Activated CD8-positive, alpha-beta memory T cell treated with anti-CD3 and anti-CD28 coated beads, Interleukin-2, amount 50 U/mL, for 24 hours (primary cell): ENCODE data around the gene NACC2.
"Not testable (repeated sequence)": the region's sequence is repeated elsewhere in the genome, so short reads cannot be mapped to it uniquely, and the experiment has no call there.

Experiments
- DNase-seq: peaks from one replicate; pipeline ENCODE4 v3.0.0-alpha.2; 2020; ENCODE audit errors: extremely low read depth

Gene NACC2

DNA sequence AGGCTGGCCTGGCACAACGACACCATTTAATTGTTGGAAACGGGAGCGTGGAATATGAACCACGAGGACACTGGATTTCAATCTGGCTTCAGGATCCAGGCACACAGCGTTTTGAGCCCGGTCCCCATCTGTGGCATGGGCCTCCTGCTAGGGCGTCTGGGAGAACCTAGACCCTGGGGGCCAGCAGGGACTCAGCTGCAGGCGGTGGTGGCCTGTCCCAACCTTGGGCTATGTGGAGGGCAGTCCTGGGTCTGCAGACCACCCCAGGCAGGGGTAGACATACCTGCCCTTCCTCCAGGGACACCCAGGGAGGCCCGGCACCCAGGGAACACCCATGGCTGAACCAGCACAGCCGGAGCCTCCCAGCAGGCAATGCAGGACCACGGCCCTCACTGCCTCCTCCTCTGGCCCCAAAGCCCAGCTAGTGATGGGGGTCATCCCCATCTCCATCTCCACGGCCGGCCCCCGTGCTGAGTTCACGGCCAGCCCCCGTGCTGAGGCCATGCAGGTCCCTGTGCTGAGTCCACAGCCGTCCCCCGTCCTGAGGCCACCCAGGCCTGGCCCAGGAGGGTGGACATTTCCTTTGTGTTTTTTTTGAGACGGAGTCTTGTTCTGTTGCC, 115.4 kb downstream of the NACC2 start:
- no peak for DNase-seq

DNA sequence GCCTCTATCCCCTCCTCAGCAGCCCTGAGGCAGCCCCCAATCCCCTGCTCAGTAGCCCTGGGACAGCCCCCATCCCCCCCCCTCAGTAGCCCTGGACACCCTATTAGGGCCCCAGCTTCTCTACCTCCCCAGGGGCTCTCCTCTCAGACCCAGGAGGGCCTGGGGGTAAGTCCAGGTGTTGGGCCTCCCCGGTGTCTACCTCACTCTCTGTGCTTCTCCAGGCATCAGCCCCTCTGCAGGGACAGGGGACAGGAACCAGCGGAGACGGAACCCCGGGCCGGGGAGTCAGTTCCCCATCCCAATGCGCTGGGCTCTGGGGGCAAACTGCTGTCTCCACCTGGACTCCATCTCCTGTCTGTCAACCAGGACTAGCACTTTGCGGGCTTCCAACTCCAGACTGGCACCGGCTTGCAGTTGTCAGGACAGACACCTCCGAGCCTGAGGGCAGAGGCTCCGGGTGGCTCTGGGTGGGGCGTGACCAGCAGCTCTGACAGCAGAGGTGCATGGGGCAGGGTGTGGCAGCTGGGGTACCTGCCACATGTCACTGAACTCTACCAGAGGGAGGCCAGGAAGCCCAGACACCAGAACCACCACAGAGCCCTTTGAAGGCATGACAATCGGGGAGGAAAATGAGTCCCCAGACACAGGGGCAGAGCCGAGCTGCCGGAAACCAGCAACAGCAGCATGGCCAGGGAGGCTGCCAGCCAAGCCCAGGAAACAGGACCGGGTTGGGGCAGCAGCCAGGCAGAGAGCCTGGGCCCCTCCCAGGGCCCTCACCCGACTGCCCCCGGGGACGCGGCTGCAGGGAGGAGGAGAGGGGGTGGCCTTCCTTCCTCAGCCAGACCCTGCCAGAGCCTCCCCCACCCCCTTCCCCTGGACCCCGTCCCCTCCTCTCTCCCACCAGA, 116.2 kb downstream of the NACC2 start:
- DNase-seq: no peak

DNA sequence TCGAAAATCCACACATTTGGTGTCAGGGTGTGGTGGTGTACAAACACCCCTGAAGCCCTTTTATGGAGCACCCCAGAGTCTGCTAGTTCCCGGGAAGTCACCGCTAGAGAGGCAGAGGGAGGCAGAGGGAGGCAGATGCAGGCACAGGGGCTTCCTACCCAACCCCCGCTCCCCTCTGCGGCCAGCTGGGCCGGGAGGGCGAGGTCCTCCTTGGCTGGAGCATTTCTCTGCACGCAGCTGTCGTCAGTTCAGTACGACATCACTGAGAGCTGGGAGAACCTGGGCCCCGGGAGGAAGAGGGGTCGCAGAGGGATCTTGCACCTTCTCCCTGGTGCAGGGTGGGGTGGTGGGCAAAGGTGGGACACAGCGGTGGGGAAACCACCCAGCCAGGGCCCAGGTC, 118.1 kb downstream of the NACC2 start:
- DNase-seq: no peak

DNA sequence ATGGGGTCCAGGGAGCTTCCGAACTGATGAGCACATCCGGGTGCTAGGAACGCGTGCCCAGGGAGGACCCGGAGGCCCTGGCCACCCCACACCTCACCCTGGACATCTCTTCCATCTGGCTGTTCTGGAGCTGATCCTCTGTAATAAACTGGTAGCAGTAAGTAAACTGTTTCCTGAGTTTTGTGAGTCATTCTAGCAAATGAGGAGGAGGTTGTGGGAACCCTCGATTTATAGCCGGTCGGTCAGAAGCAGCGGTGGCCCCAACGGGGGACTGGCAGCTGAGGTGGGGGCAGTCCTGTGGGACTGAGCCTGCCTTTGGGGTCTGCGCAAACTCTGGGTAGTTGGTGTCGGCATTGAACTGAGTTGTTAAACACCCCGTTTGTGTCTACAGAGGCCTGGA, 118.6 kb downstream of the NACC2 start:
- DNase-seq: no peak

DNA sequence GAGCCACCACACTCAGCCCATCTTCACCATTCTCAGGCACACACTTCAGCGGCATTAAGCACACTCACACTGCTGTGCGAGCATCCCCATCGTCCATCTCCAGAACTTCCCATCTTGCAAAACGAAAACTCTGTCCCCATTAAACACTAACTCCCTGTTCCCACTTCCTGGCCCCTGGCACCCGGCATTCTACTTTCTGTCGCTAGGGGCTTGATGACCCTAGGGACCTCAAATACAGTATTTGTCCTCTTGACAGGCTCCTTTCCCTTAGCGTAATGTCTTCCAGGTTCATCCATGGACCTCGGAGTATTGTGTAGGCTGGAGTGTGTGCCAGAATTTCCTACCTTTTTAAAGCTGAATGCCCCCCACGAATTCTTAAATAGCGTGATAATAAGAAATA, 119.3 kb downstream of the NACC2 start:
- DNase-seq: no peak

DNA sequence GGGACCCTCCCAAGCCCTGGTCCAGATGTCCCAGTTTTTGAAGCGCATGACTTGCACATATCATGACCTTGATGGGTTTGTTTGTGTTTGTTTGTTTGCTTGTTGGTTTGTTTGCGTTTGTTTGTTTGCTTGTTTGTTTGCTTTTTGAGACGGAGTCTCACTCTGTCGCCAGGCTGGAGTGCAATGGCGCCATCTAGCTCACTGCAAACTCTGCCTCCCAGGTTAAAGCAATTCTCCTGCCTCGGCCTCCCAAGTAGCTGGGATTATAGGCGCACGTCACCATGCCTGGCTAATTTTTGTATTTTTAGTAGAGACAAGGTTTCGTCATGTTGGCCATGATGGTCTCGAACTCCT, 120.9 kb downstream of the NACC2 start:
- no peak for DNase-seq

DNA sequence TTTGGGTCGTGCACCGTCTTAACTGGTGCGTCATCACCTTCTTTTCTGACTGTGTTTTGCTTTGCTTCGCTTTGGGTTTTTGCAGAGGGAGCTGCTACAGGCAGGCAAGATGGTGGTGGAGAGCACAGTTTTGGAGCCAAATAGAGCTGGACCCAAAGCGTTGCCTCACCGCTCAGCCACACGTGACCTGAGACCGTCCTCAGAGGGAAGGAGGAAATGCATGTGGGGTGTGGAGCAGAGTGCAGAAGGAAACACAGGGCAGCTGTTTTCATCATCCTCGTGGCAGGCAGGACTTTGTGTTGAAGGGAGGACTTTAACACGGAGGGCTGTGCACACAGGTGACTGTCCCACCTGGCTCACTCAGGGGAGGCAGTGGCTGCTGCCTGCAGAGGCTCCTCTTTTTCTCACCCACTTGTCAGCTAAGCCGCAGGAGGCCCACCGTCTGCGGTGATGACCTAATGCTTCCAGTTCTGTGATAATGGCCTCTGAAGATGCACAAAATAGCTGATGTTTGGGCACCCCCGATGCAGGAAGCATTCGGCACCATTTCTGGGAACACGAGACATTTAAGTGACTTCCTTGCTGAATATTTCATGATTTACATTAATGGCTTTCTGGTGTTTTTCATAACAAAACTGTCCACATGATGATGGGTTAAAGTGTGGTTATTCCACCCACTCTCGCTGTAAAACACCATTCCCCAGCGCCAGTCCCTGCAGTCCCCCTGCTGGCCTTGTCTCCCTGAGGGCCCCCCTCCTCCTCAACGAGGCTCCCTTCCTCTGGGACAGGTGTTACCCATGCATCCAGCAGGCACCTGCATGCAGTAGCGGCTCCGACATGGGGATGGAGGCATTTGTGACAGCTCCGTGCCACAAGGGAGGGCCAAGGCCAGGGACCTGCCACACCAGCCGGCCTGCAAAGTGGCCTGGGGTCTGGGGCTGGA, 121.5 kb downstream of the NACC2 start:
- no peak for DNase-seq

DNA sequence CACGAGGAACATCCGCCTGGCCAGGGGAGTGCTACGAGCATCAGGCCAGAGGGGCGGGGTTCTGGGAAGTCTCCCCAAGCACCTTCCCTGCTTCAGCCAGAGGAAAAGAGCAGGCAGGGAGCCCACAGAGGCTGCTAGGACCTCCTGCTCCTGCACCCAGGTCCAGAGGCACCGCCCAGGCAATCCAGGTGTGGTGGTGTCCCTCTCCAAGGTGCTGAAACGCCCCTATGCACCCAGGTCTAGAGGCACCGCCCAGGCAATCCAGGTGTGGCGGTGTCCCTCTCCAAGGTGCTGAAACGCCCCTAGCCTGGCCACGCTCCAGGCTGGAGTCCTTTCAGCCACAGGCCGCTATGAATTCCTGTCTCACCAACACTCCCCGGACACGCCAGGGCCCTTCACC, 123.2 kb downstream of the NACC2 start:
- no peak for DNase-seq

DNA sequence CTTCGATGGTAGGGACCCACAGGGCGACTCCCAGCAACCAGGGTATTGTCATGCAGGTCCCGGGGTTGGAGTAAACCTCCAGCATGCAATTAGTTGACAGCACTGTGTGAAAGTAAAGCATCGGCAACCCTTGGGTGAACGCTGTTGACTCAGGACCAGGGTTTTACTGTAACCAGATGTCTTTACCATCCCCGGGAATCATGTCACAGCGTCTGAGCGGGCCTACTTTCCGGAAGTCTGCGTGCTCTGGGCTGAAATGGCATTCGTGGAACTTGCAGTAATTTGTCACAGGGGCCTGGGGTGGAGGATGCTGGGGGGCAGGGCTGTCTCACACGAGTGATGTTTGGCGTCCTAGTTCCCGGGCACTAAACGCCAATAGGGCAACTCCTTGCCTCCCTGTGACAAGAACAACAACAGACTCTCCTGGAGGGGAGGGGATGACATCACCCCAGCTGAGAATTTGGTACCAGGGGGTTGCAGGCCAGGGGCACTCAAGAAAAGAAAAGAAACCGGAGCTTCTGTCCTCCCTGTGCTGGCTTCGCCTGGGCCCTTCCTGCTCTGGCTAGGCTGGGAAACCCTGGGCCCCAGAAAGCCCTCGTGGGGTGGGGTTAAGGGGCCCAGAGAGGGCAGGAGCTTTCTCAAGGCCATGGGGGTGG, 123.8 kb downstream of the NACC2 start:
- no peak for DNase-seq

DNA sequence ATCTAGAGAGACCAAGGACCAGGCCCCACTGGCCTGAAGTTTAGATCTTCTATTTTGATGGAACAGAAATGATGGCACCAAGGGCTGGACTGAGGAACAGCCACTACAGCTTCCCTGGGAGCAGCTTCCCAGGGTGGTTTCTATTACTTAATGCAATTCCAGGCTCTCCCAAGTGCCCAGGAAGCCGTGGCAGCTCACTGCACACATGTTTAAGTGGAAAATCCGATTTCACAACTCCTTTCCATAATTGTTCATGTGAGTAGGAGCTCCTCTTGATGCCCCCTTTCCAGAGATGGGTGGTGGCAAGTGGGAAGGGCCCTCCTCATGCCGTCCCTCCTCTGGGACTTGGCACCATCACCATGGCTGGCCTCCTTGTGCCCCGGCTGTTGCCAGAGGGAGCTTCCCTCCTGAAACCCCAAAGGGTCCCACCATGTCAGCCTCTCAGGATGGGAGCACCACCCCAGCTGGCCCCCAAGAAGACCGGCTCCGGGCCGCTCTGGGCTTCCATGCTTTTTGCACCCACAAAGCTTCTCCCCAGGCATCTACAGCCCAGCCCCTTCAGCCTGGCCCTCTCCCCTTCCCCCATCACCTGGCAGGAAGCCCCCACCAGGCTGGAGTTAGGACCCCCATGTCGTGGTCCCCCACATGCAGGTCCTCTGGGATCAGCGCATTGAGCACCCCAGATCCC, 124.8 kb downstream of the NACC2 start:
- DNase-seq: no peak

DNA sequence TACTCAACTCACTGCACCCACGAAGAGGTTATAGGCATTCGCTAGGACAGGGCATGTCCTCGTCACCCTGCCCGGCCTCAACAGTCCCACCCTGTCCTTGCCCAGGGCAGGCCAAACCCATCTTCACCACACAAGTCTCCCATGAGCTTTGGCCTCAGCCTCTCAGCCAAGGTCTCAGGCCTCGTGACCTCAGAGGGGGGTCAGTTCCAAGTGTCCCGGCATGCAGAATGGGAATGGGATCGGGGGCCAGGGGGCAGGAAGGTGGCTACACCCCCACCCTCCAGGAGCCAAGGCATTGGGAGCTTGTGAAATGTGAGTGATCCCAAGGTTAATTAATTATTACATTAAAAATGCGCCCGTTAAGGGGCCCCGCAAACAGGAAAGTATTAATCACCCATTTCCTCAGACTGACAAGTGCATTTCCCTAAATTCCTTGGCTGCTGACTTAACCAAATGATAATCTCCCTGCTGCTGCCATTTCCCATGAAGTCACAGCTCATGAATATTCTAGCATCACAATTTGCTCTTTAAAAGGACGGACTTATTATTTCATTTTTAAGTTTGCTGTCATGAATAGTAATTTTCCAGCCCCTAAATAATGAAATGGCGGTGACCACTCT, 125.9 kb downstream of the NACC2 start:
- DNase-seq: no peak

DNA sequence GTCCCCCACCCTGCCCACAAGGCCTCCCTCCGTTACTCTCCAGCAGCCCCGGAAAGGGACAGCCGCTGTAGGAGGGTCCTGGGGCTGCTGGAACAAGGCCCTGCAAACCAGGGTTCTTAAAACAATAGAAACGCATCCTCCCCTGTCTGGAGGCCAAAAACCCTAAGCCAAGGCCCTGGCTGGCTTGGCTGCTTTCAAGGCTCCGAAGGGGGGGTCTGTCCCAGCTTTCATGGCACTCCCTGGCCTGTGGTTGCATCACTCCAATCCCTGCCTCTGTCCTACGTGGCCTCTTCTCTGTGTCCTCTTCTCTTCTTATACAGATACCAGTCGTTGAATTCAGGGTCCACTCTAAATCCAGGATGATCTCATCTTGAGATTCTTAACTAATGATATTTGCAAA, 126.5 kb downstream of the NACC2 start:
- DNase-seq: no peak

DNA sequence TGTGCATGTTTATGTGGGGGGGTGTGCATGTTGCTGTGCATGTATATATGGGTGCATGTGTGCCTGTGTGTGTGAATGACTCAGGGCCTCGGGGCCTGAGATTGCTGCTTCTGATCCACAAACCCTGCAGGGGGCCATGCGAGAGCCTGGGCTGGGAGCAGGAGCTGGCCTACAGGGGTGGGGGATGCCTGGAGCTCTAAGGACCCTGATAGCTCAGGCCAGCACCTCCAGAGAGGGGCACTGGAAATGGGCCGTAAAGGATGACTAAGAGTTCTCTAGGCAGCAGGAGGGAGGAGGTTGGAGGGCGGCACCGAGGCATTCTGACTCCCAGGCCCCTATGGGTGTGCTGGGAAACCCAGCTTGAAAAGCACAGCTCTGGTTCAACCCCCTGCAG, 127.0 kb downstream of the NACC2 start:
- DNase-seq: no peak

DNA sequence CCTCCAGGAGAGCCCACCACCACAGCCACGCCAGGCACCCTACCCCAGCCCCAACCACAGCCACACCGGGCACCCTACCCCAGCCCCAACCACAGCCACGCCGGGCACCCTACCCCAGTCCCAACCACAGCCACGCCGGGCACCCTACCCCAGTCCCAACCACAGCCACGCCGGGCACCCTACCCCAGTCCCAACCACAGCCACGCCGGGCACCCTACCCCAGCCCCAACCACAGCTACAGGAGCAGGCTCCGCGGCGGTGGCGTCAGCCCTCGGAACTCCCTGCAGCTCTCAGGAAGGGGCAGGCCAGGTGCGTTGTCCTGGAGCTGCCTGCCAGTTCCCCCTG, 128.2 kb downstream of the NACC2 start:
- DNase-seq: not testable (repeated sequence)

DNA sequence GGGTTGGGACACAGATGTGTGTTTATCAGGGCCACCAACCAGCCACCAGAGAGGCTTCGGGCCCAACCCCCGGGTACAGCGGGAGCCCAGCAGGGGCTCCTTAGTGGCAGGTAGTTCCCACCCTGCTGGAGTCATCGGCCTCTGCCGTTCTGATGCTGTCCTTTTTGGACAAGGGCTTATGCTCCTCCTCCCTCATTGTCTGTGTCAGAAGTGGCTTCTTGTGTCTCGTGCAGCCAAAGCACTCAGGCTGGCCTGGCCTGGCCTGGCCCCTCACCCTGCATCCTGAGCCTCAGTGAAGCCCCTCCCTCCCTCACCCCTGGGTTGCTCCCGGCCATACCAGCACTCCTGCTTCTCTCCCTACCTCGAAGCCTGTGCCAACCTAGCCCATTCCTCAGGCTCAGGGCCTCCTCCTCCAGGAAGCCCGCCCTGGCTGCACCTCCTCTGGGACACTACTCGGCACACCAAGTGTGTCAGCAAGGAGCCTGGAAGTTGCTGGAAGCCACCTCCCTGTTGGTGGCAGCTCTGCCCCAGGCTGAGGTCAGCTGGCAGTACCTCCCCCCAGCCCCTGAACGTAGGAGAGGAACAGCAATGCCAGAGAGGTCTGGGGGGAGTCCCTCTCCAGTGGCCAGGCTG, 129.8 kb downstream of the NACC2 start:
- no peak for DNase-seq

DNA sequence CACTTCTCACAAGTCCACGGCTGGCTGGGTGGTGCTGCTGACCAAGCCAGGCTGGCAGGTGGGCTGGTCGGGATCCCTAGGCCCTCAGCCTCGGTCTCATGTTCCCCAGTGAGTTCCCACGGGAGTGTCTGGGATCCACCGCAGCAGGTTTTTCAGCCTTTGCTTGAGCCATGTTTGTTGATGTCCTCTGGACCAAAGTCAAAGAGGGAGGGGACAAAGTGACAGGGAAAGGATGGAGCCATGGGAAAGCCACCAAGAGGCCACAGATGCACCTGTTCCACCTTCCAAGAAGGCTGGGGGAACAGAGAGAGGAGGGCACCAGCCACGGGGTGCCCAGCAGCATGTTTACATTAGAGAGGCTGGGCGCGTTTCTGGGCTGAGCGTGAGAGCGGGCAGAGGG, 131.2 kb downstream of the NACC2 start:
- DNase-seq: no peak

DNA sequence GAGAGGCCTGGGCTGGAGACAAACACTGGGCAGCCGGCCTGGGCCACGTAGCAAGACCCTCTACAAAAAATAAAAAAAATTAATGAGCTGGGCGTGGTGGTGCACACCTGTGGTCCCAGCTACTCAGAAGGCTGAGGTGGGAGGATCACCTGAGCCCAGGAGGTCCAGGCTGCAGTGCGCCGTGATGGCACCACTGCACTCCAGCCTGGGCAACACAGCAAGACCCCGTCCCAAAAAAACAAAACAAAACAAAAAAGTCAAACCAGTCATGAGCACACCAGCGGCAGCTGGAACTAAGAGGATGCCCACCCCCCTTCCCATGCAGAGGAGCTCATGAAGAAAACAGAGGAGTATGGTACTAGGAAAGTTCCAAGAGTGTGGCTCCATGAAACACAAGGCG, 131.8 kb downstream of the NACC2 start:
- DNase-seq: no peak

DNA sequence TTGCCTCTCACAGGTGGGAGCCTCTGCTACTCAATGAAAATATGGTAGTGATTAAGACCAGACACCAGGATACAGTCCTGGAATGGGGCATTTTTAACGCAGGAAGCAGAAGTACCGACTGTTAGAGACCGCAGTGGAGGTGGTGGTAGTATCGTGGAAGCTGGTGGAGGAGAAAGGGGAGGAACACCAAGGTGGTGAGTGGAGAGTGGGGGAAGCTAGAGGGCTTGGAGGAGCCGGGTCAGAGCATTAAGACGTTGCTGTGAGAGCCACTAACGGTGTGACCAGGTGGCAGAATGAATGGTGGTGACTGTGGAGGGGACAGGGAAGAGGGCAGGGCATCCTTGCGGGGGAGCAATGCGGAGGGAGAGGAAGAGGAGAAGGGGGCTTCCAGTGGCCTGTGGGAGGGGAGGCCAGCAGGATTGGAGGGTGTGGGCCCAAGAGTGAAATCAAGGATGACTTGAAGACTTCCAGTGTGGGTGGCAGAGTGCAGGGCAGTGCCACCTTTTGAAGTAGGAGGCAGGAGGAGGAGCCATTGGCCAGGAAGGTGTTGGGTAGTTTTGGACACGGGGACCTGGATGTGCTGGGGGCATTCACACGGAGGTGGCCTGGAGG, 132.3 kb downstream of the NACC2 start:
- DNase-seq: no peak

DNA sequence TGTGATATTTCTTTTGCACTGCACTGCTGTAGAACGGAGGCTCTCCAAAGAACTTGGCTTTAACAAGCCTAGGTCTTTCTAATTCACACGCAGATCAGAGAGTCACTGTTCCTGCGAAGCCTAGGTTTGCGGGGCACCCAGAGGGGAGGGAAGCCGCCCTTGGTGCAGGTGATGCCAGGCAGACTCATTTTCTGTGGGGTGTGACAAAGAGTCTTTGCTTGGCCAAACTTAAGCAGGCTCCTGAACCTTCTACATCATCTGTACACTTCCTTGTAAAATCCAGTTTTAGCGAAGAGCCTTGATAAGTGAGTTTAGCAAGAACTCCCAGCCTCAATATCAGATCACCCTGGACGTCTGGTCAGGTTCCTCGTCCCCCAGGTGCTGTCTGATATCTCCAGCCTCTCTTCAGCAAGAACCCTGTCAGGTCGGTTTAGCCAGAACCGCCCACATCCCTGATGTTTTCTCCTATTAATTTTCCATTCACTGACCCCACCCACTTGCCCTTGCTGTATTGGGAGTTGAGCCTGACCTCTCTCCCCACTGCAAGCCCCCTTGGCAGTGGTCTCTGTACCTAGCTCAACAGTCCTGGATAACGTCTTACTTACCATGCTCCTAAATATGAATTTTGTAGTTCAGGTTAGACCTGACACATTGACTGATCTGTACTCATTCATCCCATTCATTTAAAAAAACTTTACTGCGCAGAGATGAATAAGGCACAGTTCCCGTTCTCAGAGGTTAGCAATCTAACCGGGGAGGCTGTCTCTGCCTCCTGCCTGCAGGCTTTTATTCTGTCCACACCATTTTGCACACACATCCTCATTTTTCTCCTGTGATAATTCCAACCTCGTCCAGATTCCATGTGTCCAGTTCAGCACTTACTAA, 133.0 kb downstream of the NACC2 start:
- DNase-seq: no peak
